ENCODE results near the gene CCDC24. TPM values are rescaled to one million over a fixed set of nuclear protein-coding genes. Genes with fewer than 3 reads are reported as not detected.

Gene CCDC24
- total RNA-seq, 6 donors from 2014 or later: 7.3 to 14.5 (median 10.0) TPM

DNA sequence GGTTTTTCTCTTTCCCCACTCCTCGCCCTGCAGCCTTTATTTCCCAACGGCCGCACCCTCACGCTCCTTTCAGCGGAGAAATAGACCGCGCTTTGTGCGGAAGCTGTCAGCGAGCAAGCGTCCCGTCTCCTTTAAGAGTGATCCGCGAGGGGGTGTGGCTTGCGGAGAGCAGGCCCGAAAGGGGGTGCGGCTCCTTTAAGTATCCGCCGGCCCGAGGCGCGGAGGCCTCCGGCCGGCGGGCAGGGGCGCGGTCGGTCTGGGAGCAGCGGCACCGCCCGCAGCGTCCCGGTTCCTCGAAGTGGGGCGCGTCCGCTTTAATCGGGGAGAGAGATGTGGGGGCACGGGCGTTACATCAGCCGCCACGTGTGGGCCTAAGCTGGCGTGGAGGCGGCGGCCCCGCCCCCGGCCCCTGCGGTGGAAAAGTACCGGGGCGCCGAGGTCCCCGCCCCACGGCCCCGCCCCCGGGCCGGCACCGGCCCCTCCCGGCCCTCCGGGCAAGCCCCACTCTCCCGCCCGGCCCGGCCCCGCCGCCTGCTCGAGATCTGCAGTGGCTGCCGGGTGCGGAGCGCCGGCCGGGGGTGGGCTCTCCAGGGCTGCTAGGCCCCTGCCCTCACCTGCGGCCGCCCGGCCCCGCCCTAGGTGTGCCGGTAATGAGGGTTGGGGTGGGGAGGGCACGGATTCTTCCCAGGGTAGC, 38.7 kb downstream of the CCDC24 start:
- Histone ChIP-seq H3K27ac (peak overlapping the region; percentile 77 to 92 (median 85)), H3K4me1 (peaks cover 12 to 40% (median 33%) of the 10 kb centered on the region in 4 donors)

DNA sequence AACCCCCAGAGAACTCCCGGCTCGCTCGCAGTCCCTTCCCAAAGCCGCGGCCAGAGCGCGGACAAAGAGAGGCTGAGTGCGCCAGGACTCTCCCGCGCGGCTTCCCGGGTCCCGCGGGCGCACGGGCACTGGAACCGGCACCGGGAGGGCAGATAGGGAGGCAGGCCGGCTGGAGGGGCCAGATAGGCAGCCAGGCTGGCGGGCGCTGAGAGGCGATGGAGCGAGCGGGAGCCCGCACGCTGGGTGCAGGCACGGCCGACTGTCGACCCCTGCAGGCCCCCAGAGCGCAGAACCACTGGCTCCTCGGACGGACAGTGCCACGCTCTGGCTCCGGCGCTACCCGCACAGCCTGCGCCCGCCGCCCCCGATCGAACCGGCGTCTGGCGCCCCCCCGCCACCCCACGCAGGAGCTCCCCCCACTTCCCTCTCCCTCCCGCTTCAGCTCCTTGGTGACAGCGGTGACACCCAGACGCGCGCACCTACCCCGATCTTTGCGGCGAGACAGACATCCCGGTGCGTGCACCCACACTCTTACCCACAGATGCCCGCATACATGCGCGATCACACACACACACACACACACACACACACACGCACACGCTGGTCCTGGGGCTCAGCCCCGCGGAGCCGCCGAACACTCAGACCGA, 39.3 kb downstream of the CCDC24 start:
- peak; percentile 16 to 58 for ATAC-seq (ENCODE audit: low FRiP score in 2 of 2)
- peak; percentile 34 to 91 for DNase-seq
- WGBS, 2 donors: 0% methylated on average over 57 of the region's 66 CpGs; no CpG with 5 or more reads in 1 of the 2 donors

More for the DNA sequence above, 38.7 kb downstream of the CCDC24 start:
- peak; percentile 85 to 94 for ATAC-seq (ENCODE audit: low FRiP score in 2 of 2)
- 0% methylated on average over 12 to 17 of the region's 75 CpGs for WGBS, 2 donors
- peak; percentile 94 to 98 for DNase-seq
- no peaks in the 10 kb centered on the region for H3K36me3 ChIP-seq
- no peaks in the 10 kb centered on the region for H3K9me3 ChIP-seq
- peak overlapping the region; percentile 84 to 97 (median 89) for H3K4me3 ChIP-seq
- TF ChIP-seq POLR2AphosphoS5 (IDR thresholded peaks at IDR 0.05) (peak in 1 of 2 donors; percentile 51), POLR2A (IDR thresholded peaks at IDR 0.05) (peak in 2 of 4 donors; percentile 34 to 59), EP300 (IDR thresholded peaks at IDR 0.05) (peak in 1 of 4 donors; percentile 33)
- TF ChIP-seq, protein P1, sequence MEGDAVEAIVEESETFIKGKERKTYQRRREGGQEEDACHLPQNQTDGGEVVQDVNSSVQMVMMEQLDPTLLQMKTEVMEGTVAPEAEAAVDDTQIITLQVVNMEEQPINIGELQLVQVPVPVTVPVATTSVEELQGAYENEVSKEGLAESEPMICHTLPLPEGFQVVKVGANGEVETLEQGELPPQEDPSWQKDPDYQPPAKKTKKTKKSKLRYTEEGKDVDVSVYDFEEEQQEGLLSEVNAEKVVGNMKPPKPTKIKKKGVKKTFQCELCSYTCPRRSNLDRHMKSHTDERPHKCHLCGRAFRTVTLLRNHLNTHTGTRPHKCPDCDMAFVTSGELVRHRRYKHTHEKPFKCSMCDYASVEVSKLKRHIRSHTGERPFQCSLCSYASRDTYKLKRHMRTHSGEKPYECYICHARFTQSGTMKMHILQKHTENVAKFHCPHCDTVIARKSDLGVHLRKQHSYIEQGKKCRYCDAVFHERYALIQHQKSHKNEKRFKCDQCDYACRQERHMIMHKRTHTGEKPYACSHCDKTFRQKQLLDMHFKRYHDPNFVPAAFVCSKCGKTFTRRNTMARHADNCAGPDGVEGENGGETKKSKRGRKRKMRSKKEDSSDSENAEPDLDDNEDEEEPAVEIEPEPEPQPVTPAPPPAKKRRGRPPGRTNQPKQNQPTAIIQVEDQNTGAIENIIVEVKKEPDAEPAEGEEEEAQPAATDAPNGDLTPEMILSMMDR (IDR thresholded peaks at IDR 0.05): peak in 1 of 6 experiments; percentile 25
- H3K27me3 ChIP-seq: no peaks in the 10 kb centered on the region

DNA sequence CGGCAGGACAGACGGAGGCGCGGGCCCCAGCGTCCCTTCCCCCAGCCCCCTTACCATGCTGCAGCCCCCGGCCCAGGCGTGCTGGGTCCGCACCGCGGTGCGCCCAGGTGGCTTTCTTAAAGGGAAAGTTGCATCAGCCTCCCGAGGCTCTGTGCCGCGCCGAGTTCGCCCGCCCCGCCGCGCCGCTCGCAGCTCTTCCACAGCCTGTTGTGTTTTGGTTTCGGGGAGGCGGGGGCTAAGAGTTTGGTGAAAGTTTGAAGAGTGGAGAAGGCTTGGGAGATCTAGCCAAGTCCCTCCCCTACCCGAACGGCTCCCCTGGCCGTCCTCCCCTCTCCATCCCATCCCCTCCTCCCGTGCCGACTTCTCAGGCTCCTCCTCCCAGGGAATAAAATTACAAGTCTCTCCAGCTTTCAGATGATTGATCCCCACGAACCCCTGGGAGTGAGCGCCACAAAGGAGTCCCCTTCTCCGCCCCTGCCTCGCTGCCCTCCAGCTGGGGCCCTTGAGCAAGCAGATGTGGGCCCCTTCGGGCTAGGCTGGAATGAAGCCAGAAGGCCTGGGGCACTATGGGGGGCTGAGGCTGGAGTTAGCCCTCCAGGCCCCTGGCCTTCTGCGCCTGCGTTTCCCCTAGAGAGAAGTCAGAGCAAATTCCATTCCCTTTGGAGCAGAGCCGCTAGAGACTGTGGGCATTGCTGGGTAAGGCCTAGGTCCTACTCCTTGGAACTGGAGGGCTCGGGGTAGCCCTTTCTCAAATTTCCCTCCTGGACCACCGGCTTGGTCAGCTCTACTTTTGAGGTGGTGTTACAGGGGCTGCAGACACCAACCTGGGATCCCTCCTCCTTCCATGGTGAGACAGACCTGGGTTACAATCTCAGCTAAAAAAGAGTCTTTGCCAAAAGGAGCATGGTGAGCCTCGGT, 40.1 kb downstream of the CCDC24 start, which contains the start of gene SLC6A9:
Gene SLC6A9, minus strand, starts transcription at position 211 of the 918 bp plus-strand sequence. CDS start 7,185 bp downstream, outside the sequence.
- H3K27me3 ChIP-seq: no peaks in the 10 kb centered on the region
- peak in 1 of 2 donors; percentile 57 for TF ChIP-seq POLR2AphosphoS5 (IDR thresholded peaks at IDR 0.05)
- peak in 1 of 4 donors; percentile 65 for TF ChIP-seq POLR2A (IDR thresholded peaks at IDR 0.05)
- no peak for TF ChIP-seq EP300 (IDR thresholded peaks at IDR 0.05)
- TF ChIP-seq, protein P1 (IDR thresholded peaks at IDR 0.05): no peak
- peak; percentile 73 to 90 for DNase-seq
- H3K4me1 ChIP-seq: peaks cover 20 to 43% (median 37%) of the 10 kb centered on the region in 4 donors
- H3K27ac ChIP-seq: peak within 1 kb of the TSS; percentile 77 to 92 (median 85)
- ATAC-seq (ENCODE audit: low FRiP score in 2 of 2): peak; percentile 20 to 69
- no peaks in the 10 kb centered on the region for H3K9me3 ChIP-seq
- H3K4me3 ChIP-seq: peak within 1 kb of the TSS; percentile 84 to 97 (median 89)
- 16 to 47% methylated on average over 15 to 40 of the region's 40 CpGs for WGBS, 2 donors
- no peaks in the 10 kb centered on the region for H3K36me3 ChIP-seq

More for the DNA sequence above, 39.3 kb downstream of the CCDC24 start:
- no peaks in the 10 kb centered on the region for H3K27me3 ChIP-seq
- peak overlapping the region; percentile 84 to 97 (median 89) for H3K4me3 ChIP-seq
- H3K9me3 ChIP-seq: no peaks in the 10 kb centered on the region
- H3K27ac ChIP-seq: peak overlapping the region; percentile 77 to 92 (median 85)
- no peak for TF ChIP-seq POLR2AphosphoS5 (IDR thresholded peaks at IDR 0.05)
- TF ChIP-seq EP300 (IDR thresholded peaks at IDR 0.05): no peak
- no peak for TF ChIP-seq POLR2A (IDR thresholded peaks at IDR 0.05)
- TF ChIP-seq, protein P1 (IDR thresholded peaks at IDR 0.05): no peak
- no peaks in the 10 kb centered on the region for H3K36me3 ChIP-seq
- H3K4me1 ChIP-seq: peaks cover 15 to 39% (median 33%) of the 10 kb centered on the region in 4 donors

DNA sequence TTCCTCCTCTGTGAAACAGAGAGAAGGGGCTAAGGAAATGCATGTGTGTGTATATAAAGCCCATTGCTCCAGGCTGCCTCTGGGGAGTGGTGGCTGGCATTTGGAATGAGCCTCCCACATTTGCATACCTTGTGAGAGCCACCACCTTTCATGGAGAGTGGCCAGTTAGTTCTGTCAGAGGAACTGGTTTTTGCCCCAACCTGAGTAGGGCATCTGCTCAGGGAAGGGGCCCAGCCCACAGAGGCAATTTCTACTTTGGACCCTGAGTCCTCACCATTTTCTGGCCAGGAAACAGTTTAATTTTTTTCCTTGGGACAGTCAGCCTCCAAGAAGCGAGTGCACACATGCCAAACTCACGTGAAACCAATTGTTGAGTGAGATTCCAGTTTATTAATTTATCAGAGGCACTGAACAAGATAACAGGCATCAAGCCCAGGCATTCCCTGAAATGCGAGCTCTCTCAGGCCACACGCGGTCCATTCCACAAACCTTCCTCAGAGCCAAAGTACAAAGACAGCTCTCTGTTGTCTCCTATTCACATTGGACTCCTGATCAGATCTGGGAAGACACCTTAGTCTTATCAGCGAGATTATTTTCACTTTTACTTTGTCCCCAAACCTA, 40.9 kb downstream of the CCDC24 start:
- Histone ChIP-seq H3K36me3 (no peaks in the 10 kb centered on the region), H3K4me3 (peak overlapping the region in 1 of 4 donors; percentile 88), H3K27me3 (no peaks in the 10 kb centered on the region), H3K4me1 (peaks cover 20 to 46% (median 37%) of the 10 kb centered on the region in 4 donors), H3K9me3 (no peaks in the 10 kb centered on the region), H3K27ac (peak overlapping the region; percentile 77 to 92 (median 85))
- TF ChIP-seq POLR2A (IDR thresholded peaks at IDR 0.05) (no peak), POLR2AphosphoS5 (IDR thresholded peaks at IDR 0.05) (no peak), EP300 (IDR thresholded peaks at IDR 0.05) (no peak)
- TF ChIP-seq, protein P1 (IDR thresholded peaks at IDR 0.05): no peak
- ATAC-seq (ENCODE audit: low FRiP score in 2 of 2): no peak
- DNase-seq: peak in 1 of 2 donors; percentile 53
- 48 to 68% methylated on average over 6 of the region's 6 CpGs for WGBS, 2 donors
